Mucosa of descending colon (tissue), 3 donors: ENCODE data around the gene LRRC14B. TPM values are rescaled to one million over a fixed set of nuclear protein-coding genes. Genes with fewer than 3 reads are reported as not detected.

Experiments
- ATAC-seq: fragments of 200-7000 bp; cut with Tn5 transposase; one replicate; pipeline ENCODE4 v1.9.1; 2020; ENCODE audit warnings: mild to moderate bottlenecking, moderate library complexity
- DNase-seq, 3 donors: peaks; one replicate each; pipeline ENCODE4 v3.0.0-alpha.2; 2020
- H3K36me3 ChIP-seq: fragments of 200-600 bp; one replicate; pipeline ENCODE4 v1.8.0; 2021; ENCODE audit warnings: low read depth, mild to moderate bottlenecking
- H3K4me1 ChIP-seq: fragments of 200-600 bp; one replicate; pipeline ENCODE4 v1.8.0; 2021; ENCODE audit warnings: low read depth, mild to moderate bottlenecking
- H3K4me3 ChIP-seq: fragments of 200-600 bp; one replicate; pipeline ENCODE4 v1.8.0; 2021; ENCODE audit warnings: mild to moderate bottlenecking
- H3K9me3 ChIP-seq: fragments of 200-600 bp; one replicate; pipeline ENCODE4 v1.8.0; 2021; ENCODE audit warnings: mild to moderate bottlenecking
- CTCF ChIP-seq: fragments of 200-600 bp; IDR thresholded peaks from one replicate; pipeline ENCODE4 v1.8.0; 2022; ENCODE audit warnings: antibody characterized with exemption, mild to moderate bottlenecking
- intact Hi-C, 2 donors: fragments of 100-400 bp; cut with DNase I in 1 of 2; cut with micrococcal nuclease in 1 of 2; formaldehyde crosslinking; loops; one replicate each; pipeline versions ENCODE4 v1.11.0 to v1.11.1; 2022; cut with DNase I, micrococcal nuclease
- total RNA-seq, 3 donors: library from RNA; stranded (reverse); fragmentation: NEBNext Ultra II Directional in 2 of 3; extraction: Animal tissue kit (Norgen Biotek cat#: 25700) in 2 of 3; gene quantifications; one replicate each; pipeline versions ENCODE4 v1.2.1 to v1.2.4, GENCODE V29; 2021 to 2023
- donor health status: DM: no; HTN: no; CAD: no; lungs with moderate emphysema.
- donor health status: DM: no; HTN: no; CAD: no.
- donor health status: DM: no; HTN: yes; CAD: no.

LRRC14B gene
- total RNA-seq, 3 donors from 2014 or later: not detected

GRCh38 chr5:145585-146323 is 45.5 kb upstream of the LRRC14B start:
- no peak for TF ChIP-seq CTCF
- DNase-seq (no peak), ATAC-seq (no peak)
- H3K4me1 ChIP-seq: no peaks in the 10 kb centered on the region
- H3K4me3 ChIP-seq: no peak overlapping the region
- intact Hi-C loops: no loop called here
- no peaks in the 10 kb centered on the region for H3K36me3 ChIP-seq
- H3K9me3 ChIP-seq: peaks cover 17% of the 10 kb centered on the region

GRCh38 chr5:147751-148150 is 43.5 kb upstream of the LRRC14B start:
- Histone ChIP-seq H3K9me3 (peaks cover 17% of the 10 kb centered on the region), H3K36me3 (no peaks in the 10 kb centered on the region), H3K4me3 (no peak overlapping the region), H3K4me1 (no peaks in the 10 kb centered on the region)
- DNase-seq: no peak
- no peak for ATAC-seq
- intact Hi-C loops: no loop called here
- TF ChIP-seq CTCF: no peak

- TF ChIP-seq CTCF: no peak
- no peak overlapping the region for H3K4me3 ChIP-seq
- no peak for ATAC-seq
Measured at GRCh38 chr5:149745-150485, 41.4 kb upstream of the LRRC14B start.

GRCh38 chr5:150746-151145 is 40.5 kb upstream of the LRRC14B start:
- H3K4me1 ChIP-seq: no peaks in the 10 kb centered on the region
- peaks cover 17% of the 10 kb centered on the region for H3K9me3 ChIP-seq
- intact Hi-C loops: no loop called here
- TF ChIP-seq CTCF: no peak
- DNase-seq (no peak), ATAC-seq (no peak)
- no peak overlapping the region for H3K4me3 ChIP-seq
- H3K36me3 ChIP-seq: no peaks in the 10 kb centered on the region

More at GRCh38 chr5:149745-150485, 41.4 kb upstream of the LRRC14B start:
- intact Hi-C loops: no loop called here
- Histone ChIP-seq H3K36me3 (no peaks in the 10 kb centered on the region), H3K4me1 (no peaks in the 10 kb centered on the region), H3K9me3 (peaks cover 17% of the 10 kb centered on the region)
- DNase-seq: no peak

GRCh38 chr5:152077-152476 is 39.2 kb upstream of the LRRC14B start:
- no peak for TF ChIP-seq CTCF
- Histone ChIP-seq H3K4me1 (no peaks in the 10 kb centered on the region), H3K4me3 (no peak overlapping the region), H3K36me3 (no peaks in the 10 kb centered on the region), H3K9me3 (peaks cover 13% of the 10 kb centered on the region)
- intact Hi-C loops: no loop called here
- ATAC-seq (no peak), DNase-seq (no peak)
